Hippocampal formation (tissue), 2 donors: ENCODE results near the gene FGF6.
"Not testable (repeated sequence)": the region's sequence is repeated elsewhere in the genome, so short reads cannot be mapped to it uniquely, and the experiment has no call there.

Source experiments
- DNase-seq, 2 donors: peaks; one replicate each; lab custom pipeline; 2025; lab: John Stamatoyannopoulos, UW

FGF6 gene

DNA sequence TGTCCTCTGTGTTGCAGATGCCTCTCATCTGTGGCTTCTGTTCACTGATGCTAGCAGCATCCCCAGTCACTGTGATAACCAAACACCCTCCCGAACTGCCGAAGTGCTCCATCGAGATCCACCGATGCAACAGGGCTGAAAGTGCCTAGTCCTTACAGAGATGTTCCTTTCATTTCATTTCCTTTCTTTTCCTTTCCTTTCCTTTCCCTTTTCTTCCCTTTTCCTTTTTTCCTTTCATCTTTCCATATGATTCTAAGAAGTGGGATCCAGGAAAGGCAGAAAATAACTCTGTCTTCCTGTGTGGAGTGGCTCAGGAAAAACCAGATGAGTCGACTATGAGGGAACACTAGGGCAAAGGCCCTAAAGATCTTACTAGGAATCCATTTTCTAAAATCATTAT is 26.7 kb downstream of the FGF6 start:
- DNase-seq = no peak

DNA sequence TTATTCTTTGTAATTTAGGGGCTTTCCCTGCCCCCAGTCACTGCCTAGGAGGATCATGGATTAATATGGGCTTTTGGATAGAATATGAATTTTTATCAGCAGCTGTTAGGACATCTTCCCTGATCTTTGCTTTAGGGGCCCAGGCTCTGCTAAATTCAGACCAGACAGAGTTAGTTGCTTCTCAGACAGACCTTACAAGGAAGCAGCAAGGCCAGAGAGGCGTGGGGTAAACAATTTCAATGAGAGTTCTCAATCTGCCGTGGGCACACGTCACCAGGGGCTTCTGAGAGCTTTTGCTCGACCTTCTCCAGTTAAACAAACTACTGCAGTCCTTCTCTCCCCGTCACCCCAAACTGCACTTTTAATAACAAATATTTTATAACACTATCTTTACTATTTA is 27.7 kb downstream of the FGF6 start:
- DNase-seq = no peak

DNA sequence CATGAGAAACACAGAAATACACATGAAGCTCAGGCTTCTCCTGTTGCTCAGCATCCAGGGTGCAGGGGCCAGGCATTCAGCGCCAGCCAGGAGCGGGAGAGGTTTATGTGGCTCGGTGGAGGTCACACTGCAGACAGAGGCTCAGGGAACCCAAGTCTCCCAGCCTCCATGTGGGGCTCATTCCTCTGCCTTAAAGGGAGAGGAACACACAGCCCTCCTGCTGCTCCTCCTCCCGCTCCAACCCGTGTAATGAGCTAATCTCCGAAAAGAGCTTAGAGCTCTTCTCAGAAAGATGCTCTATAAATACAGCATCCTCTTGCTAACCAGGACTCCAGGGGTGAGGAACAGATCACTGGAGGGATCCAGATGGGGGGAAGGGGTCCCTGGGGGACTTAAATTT is 28.2 kb downstream of the FGF6 start:
- no peak for DNase-seq

DNA sequence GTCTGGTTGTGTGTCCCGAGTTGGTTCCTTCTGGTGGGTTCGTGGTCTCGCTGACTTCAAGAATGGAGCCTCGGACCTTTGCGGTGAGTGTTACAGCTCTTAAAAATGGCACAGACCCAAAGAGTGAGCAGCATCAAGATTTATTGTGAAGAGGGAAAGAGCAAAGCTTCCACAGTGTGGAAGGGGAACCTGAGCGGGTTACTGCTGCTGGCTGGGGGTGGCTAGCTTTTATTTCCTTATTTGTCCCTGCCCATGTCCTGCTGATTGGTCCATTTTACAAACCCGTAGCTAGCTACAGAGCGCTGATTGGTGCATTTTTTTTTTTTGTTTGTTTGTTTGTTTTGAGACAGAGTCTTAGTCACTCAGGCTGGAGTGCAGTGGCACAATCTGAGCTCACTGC is 29.3 kb downstream of the FGF6 start:
- no peak for DNase-seq

DNA sequence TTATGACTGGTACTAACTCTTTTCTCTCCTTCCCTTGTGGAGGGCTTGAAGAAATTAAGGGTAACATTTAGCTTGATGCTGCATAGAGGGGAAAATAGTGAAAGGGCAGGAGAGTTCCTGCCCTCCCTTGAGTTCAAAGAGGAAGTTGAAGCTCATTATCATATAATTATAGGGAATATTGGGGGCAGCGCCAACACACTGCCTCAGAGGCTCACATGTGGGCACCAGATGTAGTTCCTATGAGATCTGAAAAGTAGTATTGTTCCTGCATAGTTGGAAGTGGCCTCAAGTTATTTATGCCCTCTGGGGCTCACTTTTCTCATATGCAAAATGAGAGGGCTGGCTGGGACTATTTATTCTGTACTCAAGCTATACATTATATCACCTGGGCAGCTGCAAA is 33.1 kb downstream of the FGF6 start:
- no peak for DNase-seq

DNA sequence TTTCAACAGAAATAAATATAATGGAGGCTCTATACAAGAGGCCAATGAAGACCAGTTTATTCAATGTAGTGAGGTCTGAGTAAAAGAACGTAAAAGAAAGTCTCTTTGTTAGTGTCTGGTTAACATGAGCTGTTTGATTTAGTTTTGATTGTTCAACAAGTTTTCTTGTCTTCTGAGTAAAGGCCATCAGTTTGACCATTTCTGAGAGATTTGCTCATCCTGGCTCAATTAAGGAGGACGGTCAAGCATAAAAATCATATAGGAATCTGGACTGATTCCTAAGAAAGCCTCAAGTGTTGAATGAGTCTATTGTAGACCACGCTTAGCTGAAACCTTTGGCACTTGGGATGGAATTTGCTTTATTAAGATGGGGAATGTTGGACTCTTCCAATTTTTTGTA is 33.6 kb downstream of the FGF6 start:
- no peak for DNase-seq

DNA sequence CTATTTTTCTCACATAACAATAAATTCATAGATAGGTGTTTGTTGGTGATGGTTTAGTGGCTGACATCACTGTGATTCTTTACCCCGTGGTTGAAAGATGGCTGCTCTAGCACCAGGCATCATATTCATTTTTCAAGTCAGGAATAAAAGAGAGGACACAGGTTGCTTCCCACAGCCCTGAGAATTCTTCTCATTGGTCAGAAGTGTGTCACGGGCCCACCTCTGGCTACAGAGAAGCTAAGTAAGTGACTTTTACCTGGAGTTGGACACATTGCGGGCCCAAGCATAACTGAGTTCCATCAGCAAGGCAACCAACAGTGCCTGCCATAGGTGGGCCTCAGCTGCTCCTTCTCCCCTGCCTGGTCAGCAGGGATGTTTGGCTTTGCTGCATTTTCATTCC is 38.5 kb downstream of the FGF6 start:
- no peak for DNase-seq

DNA sequence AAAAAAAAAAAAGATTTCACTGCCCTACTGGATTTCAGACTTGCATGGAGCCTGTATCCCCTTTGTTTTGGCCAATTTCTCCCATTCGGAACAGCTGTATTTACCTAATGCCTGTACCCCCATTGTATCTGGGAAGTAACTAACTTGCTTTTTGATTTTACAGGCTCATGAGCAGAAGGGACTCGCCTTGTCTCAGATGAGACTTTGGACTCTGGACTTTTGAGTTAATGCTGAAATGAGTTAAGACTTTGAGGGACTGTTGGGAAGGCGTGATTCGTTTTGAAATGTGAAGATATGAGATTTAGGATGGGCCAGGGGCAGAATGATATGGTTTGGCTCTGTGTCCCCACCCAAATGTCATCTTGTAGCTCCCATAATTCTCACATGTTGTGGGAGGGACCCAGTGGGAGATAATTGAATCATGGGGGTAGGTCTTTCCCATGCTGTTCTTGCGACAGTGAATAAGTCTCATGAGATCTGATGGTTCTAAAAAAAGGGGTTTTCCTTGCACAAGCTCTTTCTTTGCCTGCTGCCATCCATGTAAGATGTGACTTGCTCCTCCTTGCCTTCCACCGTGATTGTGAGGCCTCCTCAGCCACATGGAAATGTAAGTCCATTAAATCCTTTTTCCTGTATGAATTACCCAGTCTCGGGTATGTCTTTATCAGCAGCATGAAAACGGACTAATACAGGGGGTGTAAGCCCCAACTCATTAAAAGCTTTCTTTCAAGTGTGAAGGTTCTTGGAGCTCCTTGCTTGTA is 40.6 kb downstream of the FGF6 start:
- DNase-seq = not testable (repeated sequence)

DNA sequence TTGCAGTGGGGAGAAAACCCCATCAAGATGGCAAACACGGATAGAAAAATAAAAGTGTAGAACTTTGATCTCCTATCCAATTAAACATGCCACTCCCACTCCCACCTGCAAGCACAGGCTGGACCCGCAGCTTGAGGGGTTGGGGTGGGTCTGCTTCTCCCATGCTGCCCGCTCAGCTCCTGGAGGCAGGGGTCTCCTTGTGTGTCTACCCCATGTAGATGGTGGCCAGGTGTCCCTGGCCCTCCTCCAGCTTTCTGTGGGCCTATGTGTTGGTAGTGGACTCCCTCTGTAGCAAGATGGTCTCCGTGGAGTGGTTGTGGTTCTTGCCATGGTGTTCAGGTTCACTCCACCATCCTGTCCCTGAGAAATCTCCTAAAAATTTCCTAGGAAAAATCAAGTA is 42.6 kb downstream of the FGF6 start:
- no peak for DNase-seq

DNA sequence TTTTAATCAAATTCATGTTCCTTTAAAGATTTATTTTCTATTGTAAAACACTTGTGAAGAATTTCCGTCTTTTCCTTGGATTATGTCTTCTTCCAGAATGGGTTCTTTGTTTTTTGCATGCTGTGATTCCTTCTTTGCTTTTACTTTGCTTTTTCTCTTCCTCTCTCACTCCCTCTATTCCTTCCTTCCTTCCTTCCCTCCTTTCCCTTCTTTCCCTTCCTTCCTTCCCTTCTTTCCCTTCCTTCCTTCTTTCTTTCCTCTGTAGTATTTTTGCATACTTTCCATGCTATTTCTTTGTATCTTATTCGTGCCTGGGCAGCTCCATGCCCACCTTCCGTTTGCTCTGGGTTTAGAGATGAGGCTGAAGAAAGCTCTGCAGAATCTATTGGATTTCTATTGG is 44.5 kb downstream of the FGF6 start:
- no peak for DNase-seq

DNA sequence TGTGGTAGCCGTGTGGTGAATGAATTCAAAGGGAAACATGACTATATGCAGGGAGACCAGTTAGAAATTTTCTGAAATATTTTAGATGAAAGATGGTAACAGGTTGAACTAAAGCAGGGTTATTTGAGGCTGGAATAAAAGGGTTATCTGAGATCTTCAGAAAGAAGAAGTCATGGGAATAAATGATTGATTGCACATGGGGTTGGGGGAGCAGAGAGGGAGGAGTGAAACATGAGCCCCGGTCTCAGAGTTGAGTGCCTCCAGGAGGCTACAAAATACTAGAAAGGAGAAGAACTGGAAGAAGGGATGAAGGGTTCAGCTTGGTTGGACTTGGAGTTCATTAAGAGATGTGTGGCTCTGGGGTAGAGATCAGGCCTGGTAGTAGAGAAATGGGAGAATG is 49.8 kb downstream of the FGF6 start:
- no peak for DNase-seq

DNA sequence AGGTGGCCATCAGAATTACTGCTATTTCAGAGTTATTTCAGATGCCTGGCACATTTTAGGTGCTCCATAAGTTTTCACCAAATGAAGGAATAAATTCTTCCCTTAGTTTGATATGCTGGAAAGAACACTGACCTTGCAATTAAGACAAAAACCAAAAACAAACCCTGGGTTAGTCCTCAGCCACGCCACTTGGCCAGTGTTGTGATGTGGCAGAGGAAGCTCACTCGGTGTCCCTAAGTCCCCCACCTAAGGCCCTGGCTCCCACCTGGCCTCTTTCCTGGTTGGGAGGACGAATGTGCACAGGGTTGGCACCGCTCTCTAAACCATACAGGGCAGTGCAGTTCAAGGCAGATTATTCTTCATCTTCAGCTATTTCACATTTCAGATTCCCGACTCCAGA is 52.4 kb downstream of the FGF6 start:
- no peak for DNase-seq

DNA sequence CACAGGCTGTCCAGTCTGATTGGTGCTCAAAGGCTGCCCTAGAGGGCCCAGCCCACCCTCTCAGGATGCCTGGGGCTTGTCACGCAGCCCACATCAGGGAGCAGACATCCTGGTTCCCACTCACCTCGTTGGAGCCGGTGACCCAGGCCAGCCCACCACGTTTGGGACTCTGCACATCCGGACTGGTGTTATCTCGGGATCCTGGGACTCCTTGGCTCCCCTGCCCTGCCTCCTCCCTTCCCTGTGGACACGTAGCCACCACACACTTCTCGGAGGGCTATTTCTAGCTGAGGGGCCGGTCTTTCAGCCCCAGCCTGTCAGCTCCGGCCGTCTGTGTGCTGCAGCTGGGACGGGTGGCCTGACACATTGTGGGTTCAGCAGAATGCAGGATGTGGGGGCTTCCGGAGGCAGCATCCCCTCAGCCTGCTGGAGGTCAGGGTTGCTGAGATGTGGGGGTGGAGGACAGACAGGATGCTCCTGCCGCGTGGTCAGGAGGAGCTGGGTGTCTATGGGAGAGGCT is 53.3 kb downstream of the FGF6 start:
- no peak for DNase-seq

DNA sequence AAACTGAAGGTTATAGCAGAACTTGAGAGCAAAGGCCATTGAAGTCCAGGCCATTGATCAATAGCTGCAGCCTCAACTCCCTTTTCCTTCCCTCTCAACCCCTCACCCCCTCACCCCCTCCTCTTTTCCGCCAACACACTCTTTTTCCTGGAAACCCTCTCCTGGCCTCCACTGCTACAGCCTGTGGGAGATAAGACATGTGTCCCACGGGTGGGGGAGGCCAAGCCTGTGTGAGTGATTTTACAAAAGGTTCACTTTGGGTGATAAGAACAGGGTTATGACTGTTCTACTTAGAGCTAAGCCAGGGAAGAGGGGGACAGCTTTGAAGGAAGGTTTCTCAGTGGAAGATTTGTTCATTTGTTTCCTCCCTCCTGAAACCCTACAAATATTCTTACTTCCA is 57.0 kb downstream of the FGF6 start:
- DNase-seq = no peak

DNA sequence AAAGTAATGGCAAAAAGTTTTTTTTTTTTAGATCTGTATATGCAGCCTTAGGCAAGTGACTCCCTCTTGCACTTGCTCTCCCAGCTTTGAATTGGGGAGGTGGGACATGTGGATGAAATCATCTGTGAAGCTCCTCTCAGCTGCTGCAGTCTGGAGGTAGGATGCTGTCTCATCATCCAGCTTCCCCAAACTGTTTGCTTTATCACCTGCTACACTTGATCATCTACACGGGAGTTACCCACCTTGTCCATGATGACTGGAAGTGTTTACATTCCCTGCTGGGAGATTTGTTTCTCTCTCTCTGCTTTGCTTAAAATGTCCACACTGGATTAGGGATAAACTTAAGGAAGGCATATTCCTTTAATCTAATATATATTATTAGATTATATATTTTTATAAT is 57.6 kb downstream of the FGF6 start:
- DNase-seq = no peak

DNA sequence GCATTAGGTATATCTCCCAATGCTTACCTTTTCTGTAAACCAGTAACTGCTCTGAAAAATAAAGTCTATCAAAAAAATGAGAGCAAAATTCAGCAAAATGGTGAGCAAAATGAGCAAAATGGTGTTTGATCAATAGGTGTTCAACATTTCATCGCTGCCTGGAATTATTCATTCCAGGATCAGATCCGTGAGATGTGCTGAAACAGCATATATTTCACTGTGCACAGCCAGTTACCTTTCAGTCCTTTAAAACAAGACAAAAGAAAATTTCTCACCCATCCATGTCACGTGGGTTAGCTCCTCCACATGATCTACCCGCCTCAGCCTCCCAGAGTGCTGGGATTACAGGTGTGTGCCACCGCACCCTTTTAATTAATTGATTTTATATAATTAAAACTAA is 58.0 kb downstream of the FGF6 start:
- no peak for DNase-seq

DNA sequence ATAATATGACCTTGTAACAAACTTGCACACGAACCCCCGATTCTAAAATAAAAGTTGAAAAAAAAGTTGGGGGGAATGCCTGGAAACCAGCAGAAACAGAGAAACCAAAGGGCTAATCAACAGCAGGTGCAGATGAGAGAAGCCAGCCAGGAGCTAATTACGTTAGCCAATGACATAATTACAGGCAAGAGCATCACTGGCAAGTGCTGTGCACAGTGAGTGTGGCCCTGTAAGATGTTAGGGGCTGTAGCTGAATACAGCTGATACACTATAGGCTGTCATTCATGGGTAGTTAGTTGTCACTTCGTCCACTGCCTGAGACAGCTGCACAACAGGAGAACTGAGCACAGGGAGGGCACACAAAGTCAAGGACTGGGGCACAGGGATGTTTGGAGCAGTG is 58.8 kb downstream of the FGF6 start:
- DNase-seq = no peak
